Endothelial cell of umbilical vein (primary cell): Measurements from ENCODE around the gene KRTAP10-9. TPM values are rescaled to one million over a fixed set of nuclear protein-coding genes. Genes with fewer than 3 reads are reported as not detected.

Source experiments
- BruUV-seq: library from RNA; stranded (reverse); fragments of 400-500 nt; replicated peaks from 2 replicates; lab custom pipeline; 2021; lab: Mats Ljungman, UMichigan
- CTCF ChIA-PET: fragments of 300-600, 350-600 bp; sonication (Branson Sonifier 250); formaldehyde crosslinking; loops from one replicate; lab custom pipeline; 2021; ENCODE audit warnings: antibody characterized with exemption, inconsistent platforms; lab: Charles Lee
- POLR2A ChIA-PET: fragments of 300-600, 350-600 bp; sonication (Branson Sonifier 250); formaldehyde crosslinking; loops from one replicate; lab custom pipeline; 2021; ENCODE audit warnings: antibody characterized with exemption, inconsistent platforms; lab: Charles Lee
- DNase-seq: peaks from one replicate; pipeline ENCODE4 v3.0.0-alpha.2; 2011; ENCODE audit warnings: low read depth, low spot score
- FAIRE-seq: peaks from 2 replicates; lab custom pipeline; 2011; peaks lifted over from hg19 to GRCh38; lab: Jason Lieb, UNC
- H2AFZ ChIP-seq: 2 replicates; pipeline ENCODE4 v1.6.0; 2012; ENCODE audit warnings: low read depth, low read length, control low read depth, inconsistent platforms
- H3K27ac ChIP-seq: 2 replicates; pipeline ENCODE4 v1.5.1; 2011; ENCODE audit warnings: low read depth, mild to moderate bottlenecking, control low read depth, low read length, moderate library complexity; ENCODE audit not compliant: insufficient read depth
- H3K27me3 ChIP-seq, 2 experiments: 2 replicates each; pipeline versions ENCODE4 v1.6.0 to v1.6.1; 2011; ENCODE audit warnings: low read length in 2 of 2, mixed read lengths in 1 of 2; ENCODE audit not compliant: control insufficient read depth in 2 of 2, insufficient read depth in 2 of 2
- H3K36me3 ChIP-seq, 2 experiments: 2 replicates in 1 of 2; 3 replicates in 1 of 2; pipeline ENCODE4 v1.5.1; 2011; ENCODE audit warnings: low read length in 2 of 2, mild to moderate bottlenecking in 1 of 2, moderate library complexity in 1 of 2; ENCODE audit not compliant: control insufficient read depth in 2 of 2, insufficient read depth in 2 of 2; ENCODE audit errors: extremely low read depth in 1 of 2
- H3K4me1 ChIP-seq: 3 replicates; pipeline ENCODE4 v1.5.1; 2011; ENCODE audit warnings: mild to moderate bottlenecking, low read length; ENCODE audit not compliant: control insufficient read depth, insufficient read depth; ENCODE audit errors: extremely low read depth
- H3K4me2 ChIP-seq: 2 replicates; pipeline ENCODE4 v1.6.1; 2011; ENCODE audit warnings: low read length, control low read depth, mixed read lengths; ENCODE audit not compliant: insufficient read depth
- H3K4me3 ChIP-seq, 3 experiments: fragments of 200-600 bp in 1 of 3; sonication (generic), shearing (Covaris generic) in 1 of 3; replicated peaks in 1 of 3; 2 replicates each; pipeline ENCODE4 v1.5.1; 2011 to 2016; ENCODE audit warnings: control low read depth in 3 of 3, low read length in 3 of 3, mild to moderate bottlenecking in 2 of 3, inconsistent platforms in 1 of 3, low read depth in 1 of 3, moderate library complexity in 1 of 3; ENCODE audit not compliant: insufficient read depth in 1 of 3
- H3K79me2 ChIP-seq: 2 replicates; pipeline ENCODE4 v1.6.0; 2012; ENCODE audit warnings: low read length, inconsistent platforms; ENCODE audit not compliant: control insufficient read depth, insufficient read depth
- H3K9ac ChIP-seq: replicated peaks from 2 replicates; pipeline ENCODE3; 2011; ENCODE audit warnings: low read length, control low read depth; ENCODE audit not compliant: insufficient read depth; ENCODE audit errors: extremely low read depth
- H3K9me1 ChIP-seq: replicated peaks from 3 replicates; pipeline ENCODE4 v1.6.0; 2011; ENCODE audit warnings: mild to moderate bottlenecking, low read length; ENCODE audit not compliant: control insufficient read depth, insufficient read depth; ENCODE audit errors: extremely low read depth
- H3K9me3 ChIP-seq: replicated peaks from 2 replicates; pipeline ENCODE4 v1.5.1; 2012; ENCODE audit warnings: low read length, inconsistent platforms; ENCODE audit not compliant: control insufficient read depth, insufficient read depth
- H4K20me1 ChIP-seq: replicated peaks from 2 replicates; pipeline ENCODE3; 2011; ENCODE audit warnings: mild to moderate bottlenecking, low read length; ENCODE audit not compliant: control insufficient read depth, insufficient read depth; ENCODE audit errors: extremely low read depth
- CTCF ChIP-seq, 2 donors: IDR thresholded peaks; 1 replicate in 1 of 2; 2 replicates in 1 of 2; pipeline ENCODE4 v1.5.1; 2011; ENCODE audit warnings: low read length in 2 of 2, mild to moderate bottlenecking in 2 of 2, moderate library complexity in 2 of 2, control low read depth in 1 of 2, inconsistent platforms in 1 of 2, low read depth in 1 of 2; ENCODE audit not compliant: insufficient read depth in 1 of 2; ENCODE audit errors: extremely low read depth in 1 of 2
- EZH2 ChIP-seq: IDR thresholded peaks from 2 replicates; pipeline ENCODE4 v1.6.1; 2012; ENCODE audit warnings: borderline replicate concordance, low read depth, mild to moderate bottlenecking, moderate library complexity, low read length, inconsistent platforms; ENCODE audit not compliant: severe bottlenecking
- FOS ChIP-seq: IDR thresholded peaks from 2 replicates; pipeline ENCODE4 v1.6.1; 2011; ENCODE audit warnings: mild to moderate bottlenecking, low read length, moderate library complexity, borderline replicate concordance; ENCODE audit not compliant: insufficient read depth
- GATA2 ChIP-seq: IDR thresholded peaks from 2 replicates; pipeline ENCODE4 v1.7.0; 2011; ENCODE audit warnings: low read depth, mild to moderate bottlenecking, moderate library complexity, mixed read lengths, low read length; ENCODE audit not compliant: insufficient read length, insufficient read depth
- JUN ChIP-seq: IDR thresholded peaks from 2 replicates; pipeline ENCODE4 v1.6.1; 2011; ENCODE audit warnings: borderline replicate concordance, low read depth; ENCODE audit not compliant: insufficient read length, insufficient read depth
- MAX ChIP-seq: IDR thresholded peaks from 2 replicates; pipeline ENCODE4 v1.6.1; 2011; ENCODE audit not compliant: insufficient read depth, insufficient read length
- MYC ChIP-seq: IDR thresholded peaks from one replicate; pipeline ENCODE4 v1.6.1; 2011; ENCODE audit warnings: mild to moderate bottlenecking, low read depth, low read length
- POLR2A ChIP-seq: IDR thresholded peaks from 2 replicates; pipeline ENCODE4 v1.6.1; 2012; ENCODE audit warnings: low read depth, mild to moderate bottlenecking, control low read depth, low read length
- POLR2AphosphoS5 ChIP-seq: IDR thresholded peaks from 2 replicates; pipeline ENCODE4 v1.6.1; 2012; ENCODE audit warnings: low read depth, mild to moderate bottlenecking, control low read depth, low read length, moderate library complexity; ENCODE audit not compliant: insufficient read depth
- dilution Hi-C: fragments of 300-500 bp; cut with MboI; formaldehyde crosslinking; loops from one replicate; pipeline ENCODE4 v1.15.0; 2019; ENCODE audit warnings: low sequenced_read_pairs; ENCODE audit not compliant: extremely low pct_ligation_motif_present
- intact Hi-C: fragments of 100-400 bp; cut with micrococcal nuclease; formaldehyde crosslinking; loops from one replicate; pipeline ENCODE4 v1.10.0; 2022
- polyA plus RNA-seq, 4 experiments: library from polyadenylated mRNA; depleted of rRNA in 3 of 4; stranded (reverse) in 3 of 4; unstranded in 1 of 4; fragments of >200 nt; gene quantifications; 2 replicates each; pipeline versions ENCODE4 v1.2.1 to v1.2.3, GENCODE V29; 2011 to 2012; ENCODE audit warnings: missing spikeins in 1 of 4
- total RNA-seq: library from RNA; stranded (reverse); gene quantifications from 2 replicates; pipeline ENCODE4 v1.2.3, GENCODE V29; 2021

KRTAP10-9 gene
- total and polyA plus RNA-seq, 2 donors (not counting 3 experiments of a cell fraction or from before 2014, with no cell fraction given) = not detected

GRCh38 chr21:44670642-44671432, 43.9 kb downstream of the KRTAP10-9 start:
- Histone ChIP-seq H3K4me1 (no peaks in the 10 kb centered on the region), H2AFZ (no peak overlapping the region), H3K36me3 (no peaks in the 10 kb centered on the region), H3K9me3 (no peaks in the 10 kb centered on the region), H3K27ac (no peak overlapping the region), H3K9ac (no peak overlapping the region), H3K79me2 (no peaks in the 10 kb centered on the region), H3K9me1 (no peaks in the 10 kb centered on the region), H4K20me1 (no peaks in the 10 kb centered on the region), H3K27me3 (peaks cover 0 to 4% of the 10 kb centered on the region in 2 experiments), H3K4me3 (no peak overlapping the region), H3K4me2 (no peak overlapping the region)
- DNase-seq = no peak
- intact Hi-C loops = no loop called here
- ChIA-PET POLR2A (no interaction called here), CTCF (interaction anchor here (0.5 kb wide), 1 partner anchor 85 kb away, joined by 3 read pairs; no protein-coding TSS in a partner anchor)
- dilution Hi-C loops = no loop called here
- FAIRE-seq = no peak
- BruUV-seq = no TSS peak
- TF ChIP-seq MYC = no peak
- no peak for TF ChIP-seq FOS
- no peak for TF ChIP-seq JUN
- no peak for TF ChIP-seq GATA2
- no peak for TF ChIP-seq MAX
- no peak for TF ChIP-seq POLR2AphosphoS5
- TF ChIP-seq POLR2A = no peak
- no peak for TF ChIP-seq EZH2
- no peak for TF ChIP-seq CTCF (IDR thresholded peaks at IDR 0.05; ENCODE audit: extremely low read depth in 1 of 2, insufficient read depth in 1 of 2, low read depth in 1 of 2, low read length in 2 of 2)
